Measurements from ENCODE around the gene FOXO6. TPM values are rescaled to one million over a fixed set of nuclear protein-coding genes. Genes with fewer than 3 reads are reported as not detected.

Gene FOXO6
- total RNA-seq, 1 donor from 2014 or later, result 1.4 TPM

DNA sequence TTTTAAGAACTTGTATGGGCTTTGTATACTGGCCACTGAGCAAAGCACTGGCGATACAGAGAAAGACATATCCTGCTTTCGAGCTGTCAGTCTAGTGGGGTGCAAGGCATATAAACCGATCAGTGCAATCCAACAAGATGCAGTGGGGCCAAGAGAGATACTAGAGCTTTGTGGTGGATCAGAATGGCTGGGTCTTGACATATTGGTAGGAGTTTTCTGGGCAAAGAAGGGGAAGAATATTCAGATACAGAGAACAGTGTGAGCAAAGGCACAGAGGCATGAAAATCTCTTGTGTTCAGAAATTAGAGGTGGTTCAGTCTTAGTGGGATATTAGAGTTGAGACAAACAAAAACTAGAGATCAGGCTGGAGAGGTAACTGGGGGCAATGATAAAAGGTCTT, 49.2 kb downstream of the FOXO6 start:
- H3K27me3 Mint-ChIP-seq (ENCODE audit: low read depth), result peaks cover 27% of the 10 kb centered on the region

DNA sequence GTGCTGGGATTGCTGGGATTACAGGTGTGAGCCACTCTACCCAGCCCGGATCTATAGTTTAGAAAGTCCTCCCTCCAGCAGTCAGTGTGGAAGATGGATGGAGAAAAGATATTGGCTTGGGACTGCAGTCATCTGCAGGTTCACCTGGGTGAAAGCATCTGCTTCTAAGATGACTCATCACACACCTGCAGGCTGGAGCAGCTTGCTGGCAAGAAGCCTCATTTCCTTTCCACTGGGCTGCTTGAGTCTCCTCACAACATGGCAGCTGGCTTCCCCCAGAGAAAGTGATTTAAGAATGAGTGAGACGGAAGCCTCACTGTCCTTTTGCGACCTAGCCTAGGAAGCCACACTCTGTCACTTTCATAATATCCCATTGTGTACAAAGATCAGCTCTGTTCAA, 50.0 kb downstream of the FOXO6 start:
- Mint-ChIP-seq H3K4me3 (no peak overlapping the region), H3K27ac (ENCODE audit: unreplicated experiment) (no peak overlapping the region), H3K27me3 (ENCODE audit: low read depth) (peaks cover 26% of the 10 kb centered on the region), H3K9me3 (no peaks in the 10 kb centered on the region), H3K36me3 (ENCODE audit: low read depth) (no peaks in the 10 kb centered on the region), H3K4me1 (peaks cover 5% of the 10 kb centered on the region)
- no peak for DNase-seq (ENCODE audit: low read depth, low spot score)
- TF ChIP-seq, protein P1, sequence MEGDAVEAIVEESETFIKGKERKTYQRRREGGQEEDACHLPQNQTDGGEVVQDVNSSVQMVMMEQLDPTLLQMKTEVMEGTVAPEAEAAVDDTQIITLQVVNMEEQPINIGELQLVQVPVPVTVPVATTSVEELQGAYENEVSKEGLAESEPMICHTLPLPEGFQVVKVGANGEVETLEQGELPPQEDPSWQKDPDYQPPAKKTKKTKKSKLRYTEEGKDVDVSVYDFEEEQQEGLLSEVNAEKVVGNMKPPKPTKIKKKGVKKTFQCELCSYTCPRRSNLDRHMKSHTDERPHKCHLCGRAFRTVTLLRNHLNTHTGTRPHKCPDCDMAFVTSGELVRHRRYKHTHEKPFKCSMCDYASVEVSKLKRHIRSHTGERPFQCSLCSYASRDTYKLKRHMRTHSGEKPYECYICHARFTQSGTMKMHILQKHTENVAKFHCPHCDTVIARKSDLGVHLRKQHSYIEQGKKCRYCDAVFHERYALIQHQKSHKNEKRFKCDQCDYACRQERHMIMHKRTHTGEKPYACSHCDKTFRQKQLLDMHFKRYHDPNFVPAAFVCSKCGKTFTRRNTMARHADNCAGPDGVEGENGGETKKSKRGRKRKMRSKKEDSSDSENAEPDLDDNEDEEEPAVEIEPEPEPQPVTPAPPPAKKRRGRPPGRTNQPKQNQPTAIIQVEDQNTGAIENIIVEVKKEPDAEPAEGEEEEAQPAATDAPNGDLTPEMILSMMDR (conservative IDR thresholded peaks at IDR 0.05), result no peak

More for the DNA sequence above, 49.2 kb downstream of the FOXO6 start:
- Mint-ChIP-seq H3K9me3 (no peaks in the 10 kb centered on the region), H3K36me3 (ENCODE audit: low read depth) (no peaks in the 10 kb centered on the region), H3K4me1 (peaks cover 5% of the 10 kb centered on the region), H3K4me3 (no peak overlapping the region), H3K27ac (ENCODE audit: unreplicated experiment) (no peak overlapping the region)
- DNase-seq (ENCODE audit: low read depth, low spot score), result no peak
- TF ChIP-seq, protein P1 (conservative IDR thresholded peaks at IDR 0.05), result no peak

DNA sequence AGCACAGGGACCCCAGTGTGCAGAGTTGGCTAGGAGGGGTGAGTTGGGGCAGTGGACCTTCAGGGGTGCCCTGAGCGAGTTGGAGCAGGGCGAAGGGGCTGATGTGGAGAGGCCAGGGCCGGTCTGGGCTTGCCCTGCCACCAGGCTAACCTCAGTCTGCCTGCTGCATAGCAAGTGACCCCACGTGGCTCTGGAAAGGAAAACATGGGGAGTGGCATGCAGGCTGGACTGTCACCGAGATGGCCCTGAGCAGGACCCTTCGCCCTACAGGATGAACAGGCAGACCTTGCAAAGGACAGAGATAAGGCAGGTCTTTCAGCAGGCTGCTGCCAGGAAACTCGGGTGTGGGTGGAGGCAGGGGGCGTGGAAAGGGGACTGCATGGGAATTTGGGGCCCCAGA, 51.5 kb downstream of the FOXO6 start:
- DNase-seq (ENCODE audit: low read depth, low spot score), result no peak
- H3K27ac Mint-ChIP-seq (ENCODE audit: unreplicated experiment), result no peak overlapping the region
- H3K27me3 Mint-ChIP-seq (ENCODE audit: low read depth), result peaks cover 26% of the 10 kb centered on the region
- no peaks in the 10 kb centered on the region for H3K36me3 Mint-ChIP-seq (ENCODE audit: low read depth)
- no peak overlapping the region for H3K4me3 Mint-ChIP-seq
- TF ChIP-seq, protein P1 (conservative IDR thresholded peaks at IDR 0.05), result no peak
- H3K9me3 Mint-ChIP-seq, result no peaks in the 10 kb centered on the region
- peaks cover 5% of the 10 kb centered on the region for H3K4me1 Mint-ChIP-seq

DNA sequence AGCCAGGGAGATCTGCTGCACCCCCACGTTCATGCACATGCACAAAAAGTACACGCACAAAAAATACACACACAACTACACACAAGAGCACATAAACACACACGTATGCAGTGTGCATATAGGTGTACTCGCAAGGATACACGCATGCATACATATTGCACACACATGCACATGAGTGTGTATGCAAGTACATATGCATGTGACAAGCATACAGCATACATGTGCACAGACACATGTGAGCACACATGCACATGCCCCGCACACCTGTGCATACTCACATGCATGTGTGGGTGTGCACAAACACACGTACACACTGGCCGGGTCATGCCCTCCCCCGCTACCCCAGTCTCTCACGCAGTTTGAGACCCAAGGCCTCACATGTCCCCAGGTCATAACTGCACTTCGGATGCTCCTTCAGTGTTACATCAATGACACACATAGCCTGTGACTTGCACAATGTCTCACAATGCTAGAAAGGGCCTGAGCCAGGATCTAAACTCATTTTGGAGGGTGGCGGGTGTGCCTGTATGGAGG, 52.6 kb downstream of the FOXO6 start:
- TF ChIP-seq, protein P1 (conservative IDR thresholded peaks at IDR 0.05), result no peak
- Mint-ChIP-seq H3K9me3 (no peaks in the 10 kb centered on the region), H3K27ac (ENCODE audit: unreplicated experiment) (no peak overlapping the region), H3K27me3 (ENCODE audit: low read depth) (peaks cover 17% of the 10 kb centered on the region), H3K36me3 (ENCODE audit: low read depth) (no peaks in the 10 kb centered on the region), H3K4me3 (no peak overlapping the region), H3K4me1 (peaks cover 5% of the 10 kb centered on the region)
- DNase-seq (ENCODE audit: low read depth, low spot score), result no peak

DNA sequence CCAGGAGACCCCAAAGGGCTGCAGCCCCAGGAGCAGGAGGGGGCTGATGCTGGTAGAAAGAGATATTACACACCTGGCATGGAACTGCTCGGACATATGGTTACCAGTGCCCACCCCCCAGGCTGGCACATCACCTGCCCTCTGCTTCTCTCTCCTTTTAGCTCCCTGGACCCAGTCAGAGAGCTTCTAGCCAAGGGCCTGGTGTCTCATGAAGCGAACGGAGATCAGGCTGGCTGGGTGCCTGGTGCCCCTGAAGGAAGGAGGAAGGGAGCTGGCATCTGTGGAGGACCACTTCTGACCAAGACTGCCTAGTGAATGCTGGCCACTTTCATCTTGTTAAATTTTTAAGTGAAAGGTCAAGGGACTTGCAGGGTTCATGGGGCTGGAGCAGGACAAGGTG, 53.1 kb downstream of the FOXO6 start:
- DNase-seq (ENCODE audit: low read depth, low spot score), result no peak
- Mint-ChIP-seq H3K27me3 (ENCODE audit: low read depth) (peaks cover 12% of the 10 kb centered on the region), H3K36me3 (ENCODE audit: low read depth) (no peaks in the 10 kb centered on the region), H3K9me3 (no peaks in the 10 kb centered on the region), H3K4me3 (no peak overlapping the region), H3K27ac (ENCODE audit: unreplicated experiment) (no peak overlapping the region), H3K4me1 (peaks cover 5% of the 10 kb centered on the region)
- TF ChIP-seq, protein P1 (conservative IDR thresholded peaks at IDR 0.05), result no peak
